NCI-H82 treated with DMSO at 0.1 percent for 48 hours (cell line): ENCODE results near the gene PDE10A.
"Not testable (repeated sequence)": the region's sequence is repeated elsewhere in the genome, so short reads cannot be mapped to it uniquely, and the experiment has no call there.

Experiments
- DNase-seq: peaks from one replicate; lab custom pipeline; 2025; ENCODE audit not compliant: unreplicated experiment; lab: John Stamatoyannopoulos, UW

The PDE10A gene

GRCh38 chr6:165558097-165558496 is 104.9 kb downstream of the PDE10A start:
- DNase-seq: not testable (repeated sequence)

- DNase-seq: no peak
Observed at GRCh38 chr6:165557674-165558073, 105.4 kb downstream of the PDE10A start.

- no peak for DNase-seq
Observed at GRCh38 chr6:165556116-165556843, 106.8 kb downstream of the PDE10A start.

GRCh38 chr6:165554644-165555043 is 108.4 kb downstream of the PDE10A start:
- not testable (repeated sequence) for DNase-seq

GRCh38 chr6:165552248-165552736 is 110.7 kb downstream of the PDE10A start:
- no peak for DNase-seq

GRCh38 chr6:165551828-165552227 is 111.2 kb downstream of the PDE10A start:
- no peak for DNase-seq

- DNase-seq: no peak
Observed at GRCh38 chr6:165548450-165548849, 114.6 kb downstream of the PDE10A start.

GRCh38 chr6:165545806-165546205 is 117.2 kb downstream of the PDE10A start:
- DNase-seq: no peak

GRCh38 chr6:165543781-165544180 is 119.3 kb downstream of the PDE10A start:
- DNase-seq: no peak

GRCh38 chr6:165536911-165537310 is 126.1 kb downstream of the PDE10A start:
- no peak for DNase-seq

- no peak for DNase-seq
Observed at GRCh38 chr6:165519316-165519715, 143.7 kb downstream of the PDE10A start.

GRCh38 chr6:165515963-165516624 is 146.9 kb downstream of the PDE10A start:
- DNase-seq: no peak

GRCh38 chr6:165514621-165515020 is 148.4 kb downstream of the PDE10A start:
- no peak for DNase-seq

- DNase-seq: no peak
Observed at GRCh38 chr6:165511807-165512206, 151.2 kb downstream of the PDE10A start.

GRCh38 chr6:165508321-165508869 is 154.6 kb downstream of the PDE10A start:
- DNase-seq: no peak

GRCh38 chr6:165506657-165507056 is 156.4 kb downstream of the PDE10A start:
- no peak for DNase-seq

- not testable (repeated sequence) for DNase-seq
Observed at GRCh38 chr6:165500214-165500907, 162.7 kb downstream of the PDE10A start.

GRCh38 chr6:165497472-165497871 is 165.6 kb downstream of the PDE10A start:
- no peak for DNase-seq

GRCh38 chr6:165488624-165489295 is 174.3 kb downstream of the PDE10A start:
- no peak for DNase-seq

- no peak for DNase-seq
Observed at GRCh38 chr6:165487950-165488349, 175.1 kb downstream of the PDE10A start.

- DNase-seq: no peak
Observed at GRCh38 chr6:165487347-165487746, 175.7 kb downstream of the PDE10A start.
